Smooth muscle cell of the umbilical artery (primary cell): ENCODE measurements around the gene MELTF. TPM values are rescaled to one million over a fixed set of nuclear protein-coding genes. Genes with fewer than 3 reads are reported as not detected.

Experiments used
- total RNA-seq: library from RNA; depleted of rRNA; stranded (reverse); fragments of >200 nt; gene quantifications from 2 replicates; pipeline ENCODE4 v1.2.3, GENCODE V29; 2014

The MELTF gene
- total RNA-seq = 9.8 and 12.5 TPM in 2 replicates

GRCh38 chr3:197029511-197030167, at the start of gene MELTF:
MELTF (minus strand) TSS chr3:197029817; CDS start chr3:197029702, 115 bp downstream.

GRCh38 chr3:196968233-196969133, 61.1 kb downstream of the MELTF start, which contains the start of gene PIGZ:
PIGZ (minus strand) TSS chr3:196968833; CDS start chr3:196952031, 16,802 bp downstream.

Other genes starting within 250 kb of the MELTF start
- 62.1 and 62.7 TPM in 2 replicates for gene SENP5, start 161.9 kb downstream of the MELTF start, total RNA-seq
- gene NCBP2, start 87.3 kb downstream of the MELTF start, total RNA-seq = 82.3 and 101 TPM in 2 replicates
- gene PIGZ, start 61.0 kb downstream of the MELTF start, total RNA-seq = 2.7 and 3.0 TPM in 2 replicates